SH-SY5Y (cell line): ENCODE results near the gene NFATC2.

Experiments
- GATA2 ChIP-seq: IDR thresholded peaks from 2 replicates; pipeline ENCODE4 v1.6.1; 2011; ENCODE audit warnings: mild to moderate bottlenecking, low read depth, low read length
- GATA3 ChIP-seq: IDR thresholded peaks from 2 replicates; pipeline ENCODE4 v1.6.1; 2011; ENCODE audit warnings: low read depth, mild to moderate bottlenecking, low read length, moderate library complexity

NFATC2 gene

GRCh38 chr20:51420111-51420510 lies 122.4 kb downstream of the NFATC2 start:
- TF ChIP-seq GATA2 (no peak), GATA3 (no peak)

GRCh38 chr20:51419646-51420045 lies 122.9 kb downstream of the NFATC2 start:
- no peak for TF ChIP-seq GATA2
- TF ChIP-seq GATA3 = no peak

- no peak for TF ChIP-seq GATA2
These were observed 123.3 kb downstream of the NFATC2 start for GRCh38 chr20:51419231-51419630.

- TF ChIP-seq GATA2 (no peak), GATA3 (no peak)
These were observed 124.4 kb downstream of the NFATC2 start for GRCh38 chr20:51418137-51418529.

- TF ChIP-seq GATA2 (no peak), GATA3 (no peak)
These were observed 125.0 kb downstream of the NFATC2 start for GRCh38 chr20:51417250-51418136.

- TF ChIP-seq GATA2 (no peak), GATA3 (no peak)
These were observed 125.8 kb downstream of the NFATC2 start for GRCh38 chr20:51416532-51417249.

GRCh38 chr20:51413857-51414256 lies 128.7 kb downstream of the NFATC2 start:
- no peak for TF ChIP-seq GATA2
- TF ChIP-seq GATA3 = no peak

GRCh38 chr20:51412951-51413481 lies 129.5 kb downstream of the NFATC2 start:
- no peak for TF ChIP-seq GATA3
- TF ChIP-seq GATA2 = peak; percentile 61

- no peak for TF ChIP-seq GATA2
- no peak for TF ChIP-seq GATA3
These were observed 130.1 kb downstream of the NFATC2 start for GRCh38 chr20:51412333-51412871.

- no peak for TF ChIP-seq GATA3
- no peak for TF ChIP-seq GATA2
These were observed 130.6 kb downstream of the NFATC2 start for GRCh38 chr20:51411870-51412269.

- TF ChIP-seq GATA2 (no peak), GATA3 (no peak)
These were observed 131.8 kb downstream of the NFATC2 start for GRCh38 chr20:51410586-51411325.

- TF ChIP-seq GATA3 (no peak), GATA2 (no peak)
These were observed 133.2 kb downstream of the NFATC2 start for GRCh38 chr20:51409192-51409880.

GRCh38 chr20:51404297-51405060 lies 138.0 kb downstream of the NFATC2 start:
- no peak for TF ChIP-seq GATA3
- TF ChIP-seq GATA2 = no peak
